CD4-positive, alpha-beta memory T cell (primary cell): ENCODE measurements around the gene S100A7A. TPM values are rescaled to one million over a fixed set of nuclear protein-coding genes. Genes with fewer than 3 reads are reported as not detected.

Experiments
- CTCF ChIA-PET: fragments of 350-600 bp; sonication (Branson Sonifier 250); formaldehyde crosslinking; loops from one replicate; lab custom pipeline; 2021; ENCODE audit warnings: inconsistent platforms; ENCODE audit not compliant: partially characterized antibody; lab: Charles Lee
- POLR2A ChIA-PET: fragments of 350-600 bp; sonication (Branson Sonifier 250); formaldehyde crosslinking; loops from one replicate; lab custom pipeline; 2021; ENCODE audit not compliant: partially characterized antibody; lab: Charles Lee
- DNase-seq, 5 donors: peaks; one replicate each; pipeline versions ENCODE4 v3.0.0 to v3.0.0-alpha.2; 2020 to 2022; ENCODE audit warnings: mixed read lengths in 1 of 5
- H3K27ac ChIP-seq: one replicate; pipeline ENCODE4 v1.7.0; 2013; ENCODE audit warnings: low read depth, low read length
- H3K27me3 ChIP-seq: 2 replicates; pipeline ENCODE4 v1.7.0; 2013; ENCODE audit warnings: mild to moderate bottlenecking, low read length, moderate library complexity; ENCODE audit not compliant: insufficient read depth
- H3K36me3 ChIP-seq: 2 replicates; pipeline ENCODE4 v1.7.0; 2013; ENCODE audit warnings: mild to moderate bottlenecking, low read length, moderate library complexity; ENCODE audit not compliant: insufficient read depth
- H3K4me1 ChIP-seq: 2 replicates; pipeline ENCODE4 v1.7.0; 2013; ENCODE audit warnings: mild to moderate bottlenecking, low read length, moderate library complexity; ENCODE audit not compliant: insufficient read depth
- H3K4me3 ChIP-seq, 2 donors: one replicate each; pipeline ENCODE4 v1.7.0; 2013; ENCODE audit warnings: low read length in 2 of 2, mild to moderate bottlenecking in 1 of 2
- H3K9me3 ChIP-seq, 2 donors: one replicate each; pipeline ENCODE4 v1.7.0; 2013; ENCODE audit warnings: low read length in 2 of 2, control low read depth in 1 of 2; ENCODE audit not compliant: control insufficient read depth in 1 of 2
- H3K27ac Mint-ChIP-seq, 7 donors: one replicate each; pipeline ENCODE4 v1.8.0; 2020 to 2021; ENCODE audit warnings: mixed read lengths in 7 of 7, mild to moderate bottlenecking in 6 of 7, inconsistent platforms in 3 of 7, moderate library complexity in 3 of 7
- H3K27me3 Mint-ChIP-seq, 2 donors: one replicate each; pipeline ENCODE4 v1.8.0; 2020 to 2021; ENCODE audit warnings: mixed read lengths in 2 of 2
- H3K36me3 Mint-ChIP-seq, 2 donors: one replicate each; pipeline ENCODE4 v1.8.0; 2020 to 2021; ENCODE audit warnings: mixed read lengths in 2 of 2, inconsistent platforms in 1 of 2, mild to moderate bottlenecking in 1 of 2
- H3K4me1 Mint-ChIP-seq, 4 donors: one replicate each; pipeline ENCODE4 v1.8.0; 2020 to 2021; ENCODE audit warnings: mixed read lengths in 4 of 4, mild to moderate bottlenecking in 1 of 4
- H3K4me3 Mint-ChIP-seq, 8 donors: one replicate each; pipeline ENCODE4 v1.8.0; 2020 to 2021; ENCODE audit warnings: mixed read lengths in 8 of 8, mild to moderate bottlenecking in 7 of 8, moderate library complexity in 6 of 8, inconsistent platforms in 3 of 8
- H3K9me3 Mint-ChIP-seq, 8 donors: one replicate each; pipeline ENCODE4 v1.8.0; 2020 to 2021; ENCODE audit warnings: mixed read lengths in 8 of 8, mild to moderate bottlenecking in 5 of 8, inconsistent platforms in 3 of 8, moderate library complexity in 1 of 8
- intact Hi-C: fragments of 100-400 bp; cut with micrococcal nuclease; formaldehyde crosslinking; loops from one replicate; pipeline ENCODE4 v1.15.1; 2023
- polyA plus RNA-seq, 2 donors: library from polyadenylated mRNA; unstranded; fragments of 300-500 nt; fragmentation: Illumina TruSeq; gene quantifications; one replicate each; pipeline ENCODE4 v1.2.3, GENCODE V29; 2021
- total RNA-seq, 2 experiments: library from RNA; stranded (reverse); gene quantifications; one replicate each; pipeline ENCODE4 v1.2.3, GENCODE V29; 2021

S100A7A gene
- total and polyA plus RNA-seq, 4 experiments from 2014 or later: not detected

GRCh38 chr1:153422450-153423068 is 6.2 kb downstream of the S100A7A start:
- Mint-ChIP-seq H3K36me3 (no peaks in the 10 kb centered on the region), H3K27ac (peak overlapping the region in 1 of 7 donors; percentile 69), H3K4me3 (peak overlapping the region in 1 of 8 donors; percentile 21), H3K27me3 (peaks cover 40 to 49% of the 10 kb centered on the region in 2 donors), H3K4me1 (no peaks in the 10 kb centered on the region), H3K9me3 (peaks cover 0 to 7% (median 0%) of the 10 kb centered on the region in 8 donors)
- H3K27ac ChIP-seq: no peak overlapping the region
- no peak overlapping the region for H3K4me3 ChIP-seq
- no peaks in the 10 kb centered on the region for H3K9me3 ChIP-seq
- no peaks in the 10 kb centered on the region for H3K27me3 ChIP-seq
- POLR2A ChIA-PET: no interaction called here
- CTCF ChIA-PET: no interaction called here
- peak; percentile 51 to 67 (median 59) for DNase-seq
- intact Hi-C loops: no loop called here
- H3K36me3 ChIP-seq: no peaks in the 10 kb centered on the region
- H3K4me1 ChIP-seq: no peaks in the 10 kb centered on the region

GRCh38 chr1:153426809-153427208 is 10.5 kb downstream of the S100A7A start:
- no peak overlapping the region for H3K27ac ChIP-seq
- peaks cover 23 to 39% of the 10 kb centered on the region in 2 donors for H3K27me3 Mint-ChIP-seq
- ChIA-PET CTCF (no interaction called here), POLR2A (no interaction called here)
- H3K36me3 ChIP-seq: no peaks in the 10 kb centered on the region
- H3K27ac Mint-ChIP-seq: no peak overlapping the region
- H3K4me1 ChIP-seq: no peaks in the 10 kb centered on the region
- DNase-seq: no peak
- peaks cover 0 to 4% (median 0%) of the 10 kb centered on the region in 8 donors for H3K9me3 Mint-ChIP-seq
- no peaks in the 10 kb centered on the region for H3K9me3 ChIP-seq
- intact Hi-C loops: no loop called here
- no peak overlapping the region for H3K4me3 Mint-ChIP-seq
- no peaks in the 10 kb centered on the region for H3K4me1 Mint-ChIP-seq
- H3K36me3 Mint-ChIP-seq: no peaks in the 10 kb centered on the region
- H3K4me3 ChIP-seq: no peak overlapping the region
- H3K27me3 ChIP-seq: no peaks in the 10 kb centered on the region

- POLR2A ChIA-PET: no interaction called here
Observed at GRCh38 chr1:153428073-153428638, 11.8 kb downstream of the S100A7A start.

GRCh38 chr1:153428791-153429190 is 12.5 kb downstream of the S100A7A start:
- ChIA-PET POLR2A (no interaction called here), CTCF (no interaction called here)
- no peaks in the 10 kb centered on the region for H3K9me3 ChIP-seq
- no peak overlapping the region for H3K4me3 ChIP-seq
- Mint-ChIP-seq H3K27ac (no peak overlapping the region), H3K9me3 (no peaks in the 10 kb centered on the region), H3K4me1 (no peaks in the 10 kb centered on the region), H3K4me3 (no peak overlapping the region), H3K36me3 (no peaks in the 10 kb centered on the region), H3K27me3 (peaks cover 23 to 34% of the 10 kb centered on the region in 2 donors)
- H3K4me1 ChIP-seq: no peaks in the 10 kb centered on the region
- intact Hi-C loops: no loop called here
- H3K27me3 ChIP-seq: no peaks in the 10 kb centered on the region
- H3K27ac ChIP-seq: no peak overlapping the region
- DNase-seq: no peak
- H3K36me3 ChIP-seq: no peaks in the 10 kb centered on the region

More at GRCh38 chr1:153428073-153428638, 11.8 kb downstream of the S100A7A start:
- Mint-ChIP-seq H3K9me3 (peaks cover 0 to 4% (median 0%) of the 10 kb centered on the region in 8 donors), H3K4me1 (no peaks in the 10 kb centered on the region), H3K27ac (peak overlapping the region in 1 of 7 donors; percentile 37), H3K4me3 (no peak overlapping the region), H3K27me3 (peaks cover 23 to 34% of the 10 kb centered on the region in 2 donors), H3K36me3 (no peaks in the 10 kb centered on the region)
- intact Hi-C loops: no loop called here
- no peak overlapping the region for H3K27ac ChIP-seq
- H3K27me3 ChIP-seq: no peaks in the 10 kb centered on the region
- CTCF ChIA-PET: no interaction called here
- H3K9me3 ChIP-seq: no peaks in the 10 kb centered on the region
- no peaks in the 10 kb centered on the region for H3K4me1 ChIP-seq
- no peak overlapping the region for H3K4me3 ChIP-seq
- H3K36me3 ChIP-seq: no peaks in the 10 kb centered on the region
- no peak for DNase-seq

GRCh38 chr1:153429266-153430165 is 13.2 kb downstream of the S100A7A start:
- ChIA-PET POLR2A (no interaction called here), CTCF (no interaction called here)
- H3K4me1 Mint-ChIP-seq: no peaks in the 10 kb centered on the region
- Histone ChIP-seq H3K4me1 (no peaks in the 10 kb centered on the region), H3K36me3 (no peaks in the 10 kb centered on the region), H3K27ac (no peak overlapping the region), H3K9me3 (no peaks in the 10 kb centered on the region), H3K4me3 (no peak overlapping the region), H3K27me3 (no peaks in the 10 kb centered on the region)
- peaks cover 21 to 31% of the 10 kb centered on the region in 2 donors for H3K27me3 Mint-ChIP-seq
- intact Hi-C loops: no loop called here
- H3K36me3 Mint-ChIP-seq: no peaks in the 10 kb centered on the region
- H3K4me3 Mint-ChIP-seq: no peak overlapping the region
- no peaks in the 10 kb centered on the region for H3K9me3 Mint-ChIP-seq
- H3K27ac Mint-ChIP-seq: no peak overlapping the region
- DNase-seq: no peak

- Mint-ChIP-seq H3K27ac (no peak overlapping the region), H3K36me3 (no peaks in the 10 kb centered on the region), H3K9me3 (no peaks in the 10 kb centered on the region), H3K4me3 (no peak overlapping the region), H3K27me3 (peaks cover 16 to 24% of the 10 kb centered on the region in 2 donors), H3K4me1 (no peaks in the 10 kb centered on the region)
- no peaks in the 10 kb centered on the region for H3K36me3 ChIP-seq
- H3K9me3 ChIP-seq: no peaks in the 10 kb centered on the region
- H3K4me1 ChIP-seq: no peaks in the 10 kb centered on the region
- intact Hi-C loops: no loop called here
- CTCF ChIA-PET: no interaction called here
- no peaks in the 10 kb centered on the region for H3K27me3 ChIP-seq
- H3K4me3 ChIP-seq: no peak overlapping the region
- DNase-seq: no peak
- no peak overlapping the region for H3K27ac ChIP-seq
- POLR2A ChIA-PET: no interaction called here
Observed at GRCh38 chr1:153430166-153430553, 13.8 kb downstream of the S100A7A start.

- CTCF ChIA-PET: no interaction called here
Observed at GRCh38 chr1:153430561-153430960, 14.2 kb downstream of the S100A7A start.

More at GRCh38 chr1:153430561-153430960, 14.2 kb downstream of the S100A7A start:
- intact Hi-C loops: no loop called here
- Mint-ChIP-seq H3K27me3 (peaks cover 12 to 20% of the 10 kb centered on the region in 2 donors), H3K36me3 (no peaks in the 10 kb centered on the region), H3K4me1 (no peaks in the 10 kb centered on the region), H3K9me3 (no peaks in the 10 kb centered on the region), H3K4me3 (no peak overlapping the region), H3K27ac (no peak overlapping the region)
- Histone ChIP-seq H3K4me3 (no peak overlapping the region), H3K27me3 (no peaks in the 10 kb centered on the region), H3K36me3 (no peaks in the 10 kb centered on the region), H3K4me1 (no peaks in the 10 kb centered on the region), H3K27ac (no peak overlapping the region), H3K9me3 (no peaks in the 10 kb centered on the region)
- DNase-seq: no peak
- POLR2A ChIA-PET: no interaction called here
